MCF 10A (cell line): Measurements from ENCODE around the gene USH1G. TPM values are rescaled to one million over a fixed set of nuclear protein-coding genes. Genes with fewer than 3 reads are reported as not detected.

Source experiments
- BruUV-seq: library from RNA; stranded (reverse); fragments of 400-500 nt; replicated peaks from 2 replicates; lab custom pipeline; 2021; lab: Mats Ljungman, UMichigan
- CTCF ChIA-PET: fragments of 300-600 bp; sonication (Branson Sonifier 250); formaldehyde crosslinking; extraction: SDS; loops from one replicate; lab custom pipeline; 2021; ENCODE audit warnings: antibody characterized with exemption, inconsistent platforms; lab: Yijun Ruan, JAX
- POLR2A ChIA-PET: fragments of 300-600, 350-650 bp; sonication (Branson Sonifier 250); formaldehyde crosslinking; extraction: SDS; loops from one replicate; lab custom pipeline; 2020; ENCODE audit warnings: antibody characterized with exemption, inconsistent platforms; lab: Yijun Ruan, JAX
- DNase-seq: peaks from one replicate; pipeline ENCODE4 v3.0.0-alpha.2; 2018; ENCODE audit not compliant: unreplicated experiment
- H3K27ac Mint-ChIP-seq: one replicate; pipeline ENCODE4 v1.8.0; 2022; ENCODE audit warnings: mild to moderate bottlenecking, low read depth, mixed read lengths; ENCODE audit not compliant: unreplicated experiment
- H3K27me3 Mint-ChIP-seq: one replicate; pipeline ENCODE4 v1.8.0; 2022; ENCODE audit warnings: mixed read lengths; ENCODE audit not compliant: insufficient read depth, unreplicated experiment
- H3K36me3 Mint-ChIP-seq: one replicate; pipeline ENCODE4 v1.8.0; 2022; ENCODE audit warnings: mild to moderate bottlenecking, moderate library complexity, mixed read lengths; ENCODE audit not compliant: insufficient read depth, unreplicated experiment
- H3K4me1 Mint-ChIP-seq: one replicate; pipeline ENCODE4 v1.8.0; 2022; ENCODE audit warnings: mixed read lengths; ENCODE audit not compliant: insufficient read depth, unreplicated experiment
- H3K4me3 Mint-ChIP-seq: one replicate; pipeline ENCODE4 v1.8.0; 2022; ENCODE audit warnings: mild to moderate bottlenecking, moderate library complexity, mixed read lengths; ENCODE audit not compliant: unreplicated experiment
- H3K9me3 Mint-ChIP-seq: one replicate; pipeline ENCODE4 v1.8.0; 2022; ENCODE audit warnings: mixed read lengths; ENCODE audit not compliant: unreplicated experiment
- CTCF ChIP-seq: fragments of 200-600 bp; IDR thresholded peaks from one replicate; pipeline ENCODE4 v1.8.0; 2022; ENCODE audit warnings: antibody characterized with exemption, mild to moderate bottlenecking; ENCODE audit not compliant: unreplicated experiment
- intact Hi-C: fragments of 100-400 bp; cut with micrococcal nuclease; formaldehyde crosslinking; loops from 2 replicates; pipeline ENCODE4 v1.14.1; 2022
- total RNA-seq: library from RNA; stranded (reverse); gene quantifications from 2 replicates; pipeline ENCODE4 v1.2.3, GENCODE V29; 2022

The USH1G gene
- total RNA-seq, 1 experiment from 2014 or later, result not detected

- CTCF ChIA-PET, result interaction anchor here (1.1 to 11.5 kb wide), 4 partner anchors 31 to 249 kb away, joined by 3 to 233 read pairs (median 6); no protein-coding TSS in a partner anchor
- POLR2A ChIA-PET, result interaction anchor here (0.6 to 1.5 kb wide), 3 partner anchors 35 to 164 kb away, joined by 3 to 6 read pairs (median 3); no protein-coding TSS in a partner anchor
- H3K27ac Mint-ChIP-seq, result no peak overlapping the region
- no peak for DNase-seq
- H3K4me3 Mint-ChIP-seq, result no peak overlapping the region
- H3K4me1 Mint-ChIP-seq, result no peaks in the 10 kb centered on the region
- intact Hi-C loops, result no loop called here
- no TSS peak for BruUV-seq
- no peaks in the 10 kb centered on the region for H3K9me3 Mint-ChIP-seq
- no peaks in the 10 kb centered on the region for H3K36me3 Mint-ChIP-seq
- H3K27me3 Mint-ChIP-seq, result peaks cover 29% of the 10 kb centered on the region
- no peak for TF ChIP-seq CTCF
Observed at GRCh38 chr17:74922172-74922571, 883 bp downstream of the USH1G start.

GRCh38 chr17:74921769-74922168 is 1.3 kb downstream of the USH1G start:
- Mint-ChIP-seq H3K36me3 (no peaks in the 10 kb centered on the region), H3K4me1 (no peaks in the 10 kb centered on the region), H3K27me3 (peaks cover 30% of the 10 kb centered on the region), H3K4me3 (no peak overlapping the region), H3K9me3 (no peaks in the 10 kb centered on the region), H3K27ac (no peak overlapping the region)
- POLR2A ChIA-PET, result interaction anchor here (1.2 to 1.5 kb wide), 3 partner anchors 36 to 43 kb away, joined by 3 to 6 read pairs (median 4); no protein-coding TSS in a partner anchor
- no TSS peak for BruUV-seq
- no peak for DNase-seq
- TF ChIP-seq CTCF, result no peak
- intact Hi-C loops, result no loop called here
- CTCF ChIA-PET, result interaction anchor here (1.2 to 11.5 kb wide), 2 partner anchors 38 to 249 kb away, joined by 4 to 233 read pairs; no protein-coding TSS in a partner anchor

- no peak overlapping the region for H3K27ac Mint-ChIP-seq
- CTCF ChIA-PET, result interaction anchor here (0.6 to 11.5 kb wide), 2 partner anchors 31 to 38 kb away, joined by 3 to 233 read pairs; no protein-coding TSS in a partner anchor
- BruUV-seq, result no TSS peak
- intact Hi-C loops, result no loop called here
- no peaks in the 10 kb centered on the region for H3K36me3 Mint-ChIP-seq
- TF ChIP-seq CTCF, result no peak
- no peaks in the 10 kb centered on the region for H3K9me3 Mint-ChIP-seq
- POLR2A ChIA-PET, result interaction anchor here (1.2 to 1.4 kb wide), 2 partner anchors 40 to 43 kb away, joined by 3 to 4 read pairs; no protein-coding TSS in a partner anchor
- H3K27me3 Mint-ChIP-seq, result peaks cover 31% of the 10 kb centered on the region
- no peak for DNase-seq
- H3K4me3 Mint-ChIP-seq, result no peak overlapping the region
- no peaks in the 10 kb centered on the region for H3K4me1 Mint-ChIP-seq
Observed at GRCh38 chr17:74921026-74921681, 1.9 kb downstream of the USH1G start.

- ChIA-PET CTCF (interaction anchor here (0.6 to 11.5 kb wide), 4 partner anchors 32 to 171 kb away, joined by 3 to 233 read pairs (median 3); no protein-coding TSS in a partner anchor), POLR2A (interaction anchor here (1.2 kb wide), 1 partner anchor 40 kb away, joined by 4 read pairs; no protein-coding TSS in a partner anchor)
- DNase-seq, result no peak
- Mint-ChIP-seq H3K4me1 (no peaks in the 10 kb centered on the region), H3K27me3 (peaks cover 26% of the 10 kb centered on the region), H3K9me3 (no peaks in the 10 kb centered on the region), H3K36me3 (no peaks in the 10 kb centered on the region), H3K27ac (no peak overlapping the region), H3K4me3 (no peak overlapping the region)
- intact Hi-C loops, result no loop called here
- no peak for TF ChIP-seq CTCF
- BruUV-seq, result no TSS peak
Observed at GRCh38 chr17:74920642-74921025, 2.4 kb downstream of the USH1G start.
